Measurements from ENCODE around the gene SH3BGRL2. TPM values are rescaled to one million over a fixed set of nuclear protein-coding genes. Genes with fewer than 3 reads are reported as not detected.

SH3BGRL2 gene
- 1 to 10 TPM in 1 of 3 donors, under 1 TPM in 1, not detected in 1; 0.22 to 3.4 TPM for polyA plus RNA-seq

DNA sequence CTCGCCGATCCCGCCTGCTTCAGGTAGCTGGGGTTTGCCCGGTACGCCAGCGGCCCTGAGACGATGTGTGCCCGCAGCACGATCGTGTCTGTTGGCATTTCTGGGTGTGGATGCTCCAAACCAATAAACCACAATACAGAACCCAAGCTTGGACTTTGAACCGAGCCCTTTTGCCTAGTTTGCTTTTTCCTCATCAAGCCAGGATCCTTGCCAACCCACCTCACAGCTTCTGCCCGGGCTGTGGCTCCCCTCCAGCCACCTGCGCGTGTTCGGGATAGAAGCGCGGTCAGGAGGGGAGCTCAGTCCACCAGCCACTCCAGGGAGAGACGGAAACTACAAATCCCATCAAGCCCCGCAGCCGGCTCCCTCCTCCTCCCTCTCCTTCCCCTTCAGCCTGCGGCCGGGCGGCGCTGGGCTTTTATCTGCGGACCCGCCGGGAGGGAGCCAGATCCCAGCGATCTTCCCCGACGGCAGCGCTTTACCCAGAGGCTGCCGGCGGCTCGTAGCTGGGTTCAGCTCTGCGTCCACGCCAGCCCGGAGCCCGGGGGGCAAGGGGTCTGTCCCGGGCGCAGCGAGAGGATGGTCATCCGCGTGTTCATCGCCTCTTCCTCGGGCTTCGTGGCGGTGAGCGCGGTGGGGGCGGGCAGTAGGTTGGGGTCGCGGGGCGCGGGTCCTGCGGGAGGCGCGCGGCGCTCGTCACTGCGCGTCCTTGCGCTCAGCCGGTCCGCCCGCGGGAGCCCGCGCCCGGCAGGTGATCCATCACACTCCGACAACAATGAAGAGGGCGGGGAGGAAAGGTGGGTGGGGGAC lies at the start of gene SH3BGRL2:
Gene SH3BGRL2 (plus strand): TSS at position 447 of the 810 bp plus-strand sequence. CDS start 133 bp downstream, at position 580.
- no peak for DNase-seq
- peaks cover 0 to 6% (median 1%) of the 10 kb centered on the region in 6 donors for H3K9me3 Mint-ChIP-seq
- peaks cover 2 to 10% of the 10 kb centered on the region in 2 donors for H3K4me1 Mint-ChIP-seq
- H3K4me3 Mint-ChIP-seq, result peak within 1 kb of the TSS; percentile 27 to 73 (median 50)
- no peak within 1 kb of the TSS for H3K27ac Mint-ChIP-seq
- peaks cover 0 to 4% (median 0%) of the 10 kb centered on the region in 3 donors for H3K36me3 Mint-ChIP-seq
- peaks cover 4 to 24% (median 9%) of the 10 kb centered on the region in 3 donors for H3K27me3 Mint-ChIP-seq (ENCODE audit: low read depth in 3 of 3)

DNA sequence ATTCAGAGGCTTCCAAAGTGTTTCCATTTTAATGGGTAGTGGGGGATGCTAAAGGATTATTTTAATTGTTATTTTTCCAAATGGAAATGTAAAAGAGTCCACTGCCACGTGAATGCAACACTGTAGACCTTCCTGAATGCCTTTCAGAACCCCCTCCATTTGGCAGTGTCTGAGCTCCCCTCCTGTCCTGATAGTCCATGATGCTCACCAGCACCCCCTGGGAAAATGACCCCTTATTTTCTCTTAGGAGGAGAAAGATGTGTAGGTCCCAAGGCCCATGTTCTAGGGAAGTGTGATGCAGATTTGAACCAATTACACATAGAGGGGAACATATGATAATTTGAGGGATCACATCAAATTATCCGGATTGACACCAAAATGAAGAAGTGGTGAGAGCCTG lies 46.8 kb upstream of the SH3BGRL2 start:
- peaks cover 0 to 2% (median 2%) of the 10 kb centered on the region in 3 donors for H3K27me3 Mint-ChIP-seq (ENCODE audit: low read depth in 3 of 3)
- H3K36me3 Mint-ChIP-seq, result no peaks in the 10 kb centered on the region
- no peaks in the 10 kb centered on the region for H3K4me1 Mint-ChIP-seq
- H3K9me3 Mint-ChIP-seq, result peaks cover 0 to 15% (median 9%) of the 10 kb centered on the region in 6 donors
- no peak for DNase-seq
- H3K4me3 Mint-ChIP-seq, result no peak overlapping the region
- H3K27ac Mint-ChIP-seq, result no peak overlapping the region

DNA sequence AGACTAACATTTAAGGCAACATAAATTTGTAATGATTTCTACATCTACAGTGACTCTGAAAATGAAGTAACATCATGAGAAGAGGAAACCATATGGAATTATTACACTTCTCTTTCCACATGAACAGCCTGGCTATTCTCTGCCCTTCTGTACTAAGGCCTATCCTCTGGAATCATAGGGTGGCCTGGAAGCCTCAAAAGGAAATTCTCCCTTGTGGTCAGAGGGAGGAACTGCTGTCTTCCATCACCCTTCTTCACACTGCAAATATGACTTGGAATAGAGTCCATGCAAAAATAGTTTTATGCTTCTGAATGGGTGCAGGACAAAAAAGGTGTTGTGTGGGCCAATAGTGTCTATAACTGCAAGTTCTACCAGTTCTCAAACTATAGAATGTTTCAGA lies 44.6 kb upstream of the SH3BGRL2 start:
- H3K36me3 Mint-ChIP-seq, result no peaks in the 10 kb centered on the region
- no peak for DNase-seq

DNA sequence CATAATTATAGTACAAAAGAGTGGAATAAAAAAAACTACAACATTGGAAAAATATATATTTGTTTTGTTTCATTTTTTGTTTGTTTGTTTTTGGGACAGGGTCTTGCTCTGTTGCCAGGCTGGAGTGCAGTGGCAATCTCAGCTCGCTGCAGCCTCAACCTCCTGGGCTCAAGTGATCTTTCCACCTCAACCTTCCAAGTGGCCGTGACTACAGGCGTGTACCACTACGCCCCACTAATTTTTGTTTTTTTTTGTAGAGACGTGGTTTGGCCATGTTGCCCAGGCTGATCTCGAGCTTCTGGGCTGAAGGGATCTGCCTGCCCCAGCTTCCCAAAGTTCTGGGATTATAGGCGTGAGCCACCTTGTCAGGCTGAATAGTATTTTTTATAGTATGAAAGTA lies 41.4 kb upstream of the SH3BGRL2 start:
- Mint-ChIP-seq H3K4me1 (no peaks in the 10 kb centered on the region), H3K27me3 (ENCODE audit: low read depth in 3 of 3) (peaks cover 0 to 2% (median 2%) of the 10 kb centered on the region in 3 donors), H3K27ac (no peak overlapping the region), H3K9me3 (peaks cover 0 to 7% (median 0%) of the 10 kb centered on the region in 6 donors), H3K4me3 (no peak overlapping the region), H3K36me3 (peaks cover 0 to 4% (median 0%) of the 10 kb centered on the region in 3 donors)
- no peak for DNase-seq

More for the DNA sequence above, 44.6 kb upstream of the SH3BGRL2 start:
- Mint-ChIP-seq H3K27ac (no peak overlapping the region), H3K4me3 (no peak overlapping the region), H3K9me3 (peaks cover 0 to 7% (median 2%) of the 10 kb centered on the region in 6 donors), H3K27me3 (ENCODE audit: low read depth in 3 of 3) (peaks cover 0 to 2% (median 2%) of the 10 kb centered on the region in 3 donors), H3K4me1 (no peaks in the 10 kb centered on the region)

DNA sequence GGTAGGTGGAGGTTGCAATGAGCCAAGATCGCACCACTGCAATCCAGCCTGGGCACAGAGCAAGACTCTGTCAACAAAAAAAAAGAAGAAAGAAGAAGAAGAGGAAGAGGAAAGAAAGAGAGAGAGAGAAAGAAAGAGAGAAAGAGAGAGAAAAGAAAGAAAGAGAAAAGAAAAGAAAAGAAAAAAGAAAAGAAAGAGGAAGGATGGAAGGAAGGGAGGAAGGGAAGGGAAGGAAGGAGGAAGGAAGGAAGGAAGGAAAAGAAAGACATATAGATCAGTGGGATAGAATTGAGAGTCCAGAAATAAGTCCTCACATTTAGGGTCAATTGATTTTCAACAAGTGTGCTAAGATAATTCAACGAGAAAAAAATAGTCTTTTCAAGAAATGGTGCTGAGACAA lies 34.0 kb upstream of the SH3BGRL2 start:
- no peak overlapping the region for H3K27ac Mint-ChIP-seq
- H3K27me3 Mint-ChIP-seq (ENCODE audit: low read depth in 3 of 3), result no peaks in the 10 kb centered on the region
- H3K9me3 Mint-ChIP-seq, result peaks cover 0 to 5% (median 4%) of the 10 kb centered on the region in 6 donors
- peaks cover 0 to 3% (median 0%) of the 10 kb centered on the region in 3 donors for H3K36me3 Mint-ChIP-seq
- no peak for DNase-seq
- no peak overlapping the region for H3K4me3 Mint-ChIP-seq
- H3K4me1 Mint-ChIP-seq, result no peaks in the 10 kb centered on the region

DNA sequence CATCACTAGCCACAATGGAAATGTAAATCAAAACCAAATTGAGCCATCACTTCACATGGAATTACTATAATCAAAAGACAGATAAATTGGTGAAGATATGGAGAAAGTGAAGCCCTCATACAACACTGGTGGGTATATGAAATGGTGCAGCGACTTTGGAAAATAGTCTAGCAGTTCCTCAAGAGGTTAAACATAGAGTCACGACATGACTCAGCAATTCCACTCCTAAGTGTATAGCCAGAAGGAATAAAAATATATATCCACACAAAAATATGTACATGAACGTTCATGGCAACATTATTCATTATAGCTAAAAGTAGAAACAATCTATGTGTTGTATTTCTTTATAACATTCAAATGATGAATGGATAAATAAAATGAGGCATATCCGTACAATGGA lies 33.1 kb upstream of the SH3BGRL2 start:
- Mint-ChIP-seq H3K4me1 (no peaks in the 10 kb centered on the region), H3K9me3 (peaks cover 0 to 5% (median 4%) of the 10 kb centered on the region in 6 donors), H3K27me3 (ENCODE audit: low read depth in 3 of 3) (no peaks in the 10 kb centered on the region), H3K27ac (no peak overlapping the region), H3K36me3 (no peaks in the 10 kb centered on the region), H3K4me3 (no peak overlapping the region)
- no peak for DNase-seq

DNA sequence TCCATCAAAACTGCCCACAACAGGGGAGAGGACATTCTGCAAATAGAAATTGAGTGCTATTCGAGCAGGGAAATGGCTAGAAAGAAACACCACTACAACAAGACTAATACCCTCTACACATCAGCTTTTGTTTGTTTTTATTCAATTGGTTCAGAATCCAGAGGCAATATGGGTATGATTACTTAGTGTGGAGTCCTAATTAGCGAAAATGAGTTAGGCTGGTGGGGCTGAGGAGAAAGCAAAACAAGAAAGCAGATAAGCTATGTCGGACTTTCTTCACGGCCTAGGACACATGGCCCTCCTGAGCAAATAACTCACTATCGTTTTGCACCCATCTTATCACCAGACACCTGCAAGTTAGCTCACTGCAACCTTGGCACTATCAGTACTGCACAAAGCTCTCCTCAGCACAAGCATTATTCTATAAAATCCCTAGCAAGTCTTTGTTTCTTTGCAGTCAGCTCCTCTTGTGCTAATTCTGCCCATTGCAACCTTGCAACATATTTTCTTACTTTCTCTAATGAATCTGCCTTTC lies 31.3 kb upstream of the SH3BGRL2 start:
- peaks cover 0 to 7% of the 10 kb centered on the region in 2 donors for H3K4me1 Mint-ChIP-seq
- peaks cover 0 to 5% (median 4%) of the 10 kb centered on the region in 6 donors for H3K9me3 Mint-ChIP-seq
- DNase-seq, result no peak
- H3K4me3 Mint-ChIP-seq, result no peak overlapping the region
- H3K27me3 Mint-ChIP-seq (ENCODE audit: low read depth in 3 of 3), result peaks cover 0 to 1% (median 0%) of the 10 kb centered on the region in 3 donors
- no peak overlapping the region for H3K27ac Mint-ChIP-seq
- H3K36me3 Mint-ChIP-seq, result no peaks in the 10 kb centered on the region

DNA sequence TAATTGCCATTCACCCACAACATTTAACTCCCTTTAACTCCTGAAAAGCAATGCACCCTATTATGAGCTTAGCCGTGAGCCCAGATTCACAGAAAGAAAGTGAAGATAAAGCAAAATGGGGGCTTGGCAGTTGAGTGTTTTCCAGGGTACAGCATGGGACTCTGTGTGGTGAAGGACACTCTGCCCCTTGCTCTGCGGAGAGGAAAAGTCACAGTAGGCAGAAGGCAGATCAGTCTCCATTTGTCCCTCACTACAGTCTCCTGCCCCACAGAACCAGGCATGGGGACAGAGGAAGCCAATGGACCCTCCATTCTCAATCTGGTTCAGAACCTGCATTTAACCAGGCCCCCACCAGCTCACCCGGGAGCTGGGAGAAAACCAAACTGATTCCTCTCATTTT lies 30.8 kb upstream of the SH3BGRL2 start:
- H3K36me3 Mint-ChIP-seq, result no peaks in the 10 kb centered on the region
- peaks cover 3 to 12% of the 10 kb centered on the region in 2 donors for H3K4me1 Mint-ChIP-seq
- peaks cover 0 to 1% (median 0%) of the 10 kb centered on the region in 3 donors for H3K27me3 Mint-ChIP-seq (ENCODE audit: low read depth in 3 of 3)
- no peak overlapping the region for H3K4me3 Mint-ChIP-seq
- no peak overlapping the region for H3K27ac Mint-ChIP-seq
- peaks cover 0 to 8% (median 4%) of the 10 kb centered on the region in 6 donors for H3K9me3 Mint-ChIP-seq
- DNase-seq, result no peak

DNA sequence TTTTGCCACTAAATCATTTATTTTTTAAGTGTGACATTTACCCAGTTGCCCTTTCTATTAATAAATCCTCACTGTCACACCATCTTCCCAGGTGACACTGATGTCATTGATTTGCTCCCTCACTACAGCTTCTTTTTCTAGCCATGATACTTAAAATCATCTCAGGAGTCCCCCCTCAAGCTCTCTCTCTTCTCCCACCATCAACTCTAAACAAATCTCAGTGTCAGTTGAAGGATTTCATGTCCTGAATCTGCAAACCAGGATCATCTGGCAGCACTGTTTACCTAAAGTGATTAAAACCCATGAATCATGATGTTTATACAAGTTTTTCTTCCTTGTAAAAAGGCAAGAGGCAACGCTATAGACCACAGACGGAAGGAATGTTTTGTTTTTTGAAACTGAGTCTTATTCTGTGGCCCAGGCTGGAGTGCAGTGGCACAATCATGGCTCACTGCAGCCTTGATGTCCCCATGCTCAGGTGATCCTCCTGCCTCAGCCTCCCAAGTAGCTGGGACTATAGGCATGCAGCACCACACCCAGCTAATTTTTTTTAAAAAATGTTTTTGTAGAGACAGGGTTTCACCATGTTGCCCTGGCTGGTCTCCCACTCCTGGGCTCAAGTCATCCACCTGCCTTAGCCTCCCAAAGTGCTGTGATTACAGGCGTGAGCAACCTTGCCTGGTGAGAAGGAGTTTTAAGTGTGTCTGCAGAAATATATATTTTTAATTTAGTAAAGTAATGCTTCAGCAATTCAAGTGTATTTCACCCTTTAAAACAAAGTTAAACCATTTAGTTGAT lies 30.1 kb upstream of the SH3BGRL2 start:
- DNase-seq, result no peak
- peaks cover 0 to 8% (median 2%) of the 10 kb centered on the region in 6 donors for H3K9me3 Mint-ChIP-seq
- H3K4me3 Mint-ChIP-seq, result no peak overlapping the region
- H3K4me1 Mint-ChIP-seq, result peaks cover 4 to 14% of the 10 kb centered on the region in 2 donors
- no peaks in the 10 kb centered on the region for H3K36me3 Mint-ChIP-seq
- H3K27ac Mint-ChIP-seq, result no peak overlapping the region
- peaks cover 0 to 1% (median 0%) of the 10 kb centered on the region in 3 donors for H3K27me3 Mint-ChIP-seq (ENCODE audit: low read depth in 3 of 3)

DNA sequence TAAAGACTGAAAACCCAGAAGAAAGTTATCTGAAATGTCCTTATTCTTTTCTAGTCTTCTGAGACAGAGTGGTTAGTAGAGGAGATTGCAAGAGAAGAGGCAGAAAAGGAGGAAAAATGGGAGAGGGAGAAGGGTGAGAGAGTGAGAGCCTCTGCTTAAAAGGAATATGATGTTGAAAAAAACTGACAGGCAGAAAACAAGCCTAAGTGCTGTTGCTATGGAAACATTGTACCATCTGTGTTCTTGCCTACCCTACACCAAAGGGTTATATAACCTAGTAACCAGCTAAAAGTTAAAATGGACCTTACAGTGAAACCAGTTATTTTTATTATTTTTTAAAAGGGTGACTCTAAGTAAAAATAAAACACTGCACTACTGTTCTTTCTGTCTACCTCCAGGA lies 28.3 kb upstream of the SH3BGRL2 start:
- no peak for DNase-seq
- H3K9me3 Mint-ChIP-seq, result peaks cover 0 to 8% (median 2%) of the 10 kb centered on the region in 6 donors
- no peaks in the 10 kb centered on the region for H3K36me3 Mint-ChIP-seq
- H3K27me3 Mint-ChIP-seq (ENCODE audit: low read depth in 3 of 3), result peaks cover 0 to 1% (median 1%) of the 10 kb centered on the region in 3 donors
- no peak overlapping the region for H3K27ac Mint-ChIP-seq
- peaks cover 4 to 14% of the 10 kb centered on the region in 2 donors for H3K4me1 Mint-ChIP-seq
- H3K4me3 Mint-ChIP-seq, result no peak overlapping the region

DNA sequence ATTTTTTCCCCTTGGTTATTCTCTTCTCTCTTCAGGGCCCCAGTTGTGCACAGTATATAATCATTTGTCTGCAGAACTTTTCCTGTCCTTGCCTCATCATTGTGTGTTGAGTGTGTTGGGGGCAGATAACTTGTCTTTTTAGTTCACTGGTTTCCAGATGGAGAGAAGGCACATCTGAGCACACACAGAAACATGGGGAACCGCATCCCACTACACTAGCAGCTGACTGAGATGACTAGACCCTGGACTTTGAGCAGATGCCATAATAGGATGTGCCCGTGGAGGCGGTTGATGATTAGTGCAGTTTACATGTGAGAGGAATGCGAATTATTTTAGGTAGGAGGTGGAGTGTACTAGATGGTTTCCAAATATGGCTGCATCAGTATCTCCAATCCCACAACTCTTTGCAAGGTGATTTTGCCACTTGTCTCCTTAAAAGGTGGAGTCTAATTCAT lies 26.5 kb upstream of the SH3BGRL2 start:
- H3K9me3 Mint-ChIP-seq, result peaks cover 0 to 8% (median 0%) of the 10 kb centered on the region in 6 donors
- H3K4me1 Mint-ChIP-seq, result peaks cover 4 to 14% of the 10 kb centered on the region in 2 donors
- peaks cover 0 to 2% (median 1%) of the 10 kb centered on the region in 3 donors for H3K27me3 Mint-ChIP-seq (ENCODE audit: low read depth in 3 of 3)
- peak overlapping the region in 2 of 5 donors; percentile 32 to 33 for H3K4me3 Mint-ChIP-seq
- H3K27ac Mint-ChIP-seq, result peak overlapping the region in 1 of 6 donors; percentile 28
- no peaks in the 10 kb centered on the region for H3K36me3 Mint-ChIP-seq
- DNase-seq, result no peak

DNA sequence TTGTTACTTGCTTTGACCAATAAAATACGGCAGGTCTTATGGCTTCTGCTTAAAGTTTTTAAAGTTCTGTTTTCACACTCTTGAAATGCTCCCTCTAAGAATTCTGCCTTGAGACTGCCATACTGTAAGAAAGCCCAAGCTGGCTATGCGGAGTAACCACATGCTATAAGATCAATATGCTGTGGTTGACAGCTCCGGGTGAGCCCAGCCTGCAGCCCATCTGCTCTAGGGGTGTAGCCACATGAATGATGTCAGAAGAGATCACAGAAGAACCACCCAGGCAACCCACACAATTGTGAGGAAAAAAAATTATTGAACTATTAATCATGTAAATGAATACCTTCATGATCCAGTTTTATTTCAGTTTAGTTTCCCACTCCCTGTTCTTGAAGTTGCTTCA lies 26.1 kb upstream of the SH3BGRL2 start:
- Mint-ChIP-seq H3K27me3 (ENCODE audit: low read depth in 3 of 3) (peaks cover 0 to 2% (median 1%) of the 10 kb centered on the region in 3 donors), H3K9me3 (peaks cover 0 to 8% (median 0%) of the 10 kb centered on the region in 6 donors), H3K4me3 (peak overlapping the region in 1 of 5 donors; percentile 33), H3K27ac (peak overlapping the region in 1 of 6 donors; percentile 26), H3K4me1 (peaks cover 4 to 14% of the 10 kb centered on the region in 2 donors), H3K36me3 (no peaks in the 10 kb centered on the region)
- peak; percentile 18 to 41 (median 32) for DNase-seq

DNA sequence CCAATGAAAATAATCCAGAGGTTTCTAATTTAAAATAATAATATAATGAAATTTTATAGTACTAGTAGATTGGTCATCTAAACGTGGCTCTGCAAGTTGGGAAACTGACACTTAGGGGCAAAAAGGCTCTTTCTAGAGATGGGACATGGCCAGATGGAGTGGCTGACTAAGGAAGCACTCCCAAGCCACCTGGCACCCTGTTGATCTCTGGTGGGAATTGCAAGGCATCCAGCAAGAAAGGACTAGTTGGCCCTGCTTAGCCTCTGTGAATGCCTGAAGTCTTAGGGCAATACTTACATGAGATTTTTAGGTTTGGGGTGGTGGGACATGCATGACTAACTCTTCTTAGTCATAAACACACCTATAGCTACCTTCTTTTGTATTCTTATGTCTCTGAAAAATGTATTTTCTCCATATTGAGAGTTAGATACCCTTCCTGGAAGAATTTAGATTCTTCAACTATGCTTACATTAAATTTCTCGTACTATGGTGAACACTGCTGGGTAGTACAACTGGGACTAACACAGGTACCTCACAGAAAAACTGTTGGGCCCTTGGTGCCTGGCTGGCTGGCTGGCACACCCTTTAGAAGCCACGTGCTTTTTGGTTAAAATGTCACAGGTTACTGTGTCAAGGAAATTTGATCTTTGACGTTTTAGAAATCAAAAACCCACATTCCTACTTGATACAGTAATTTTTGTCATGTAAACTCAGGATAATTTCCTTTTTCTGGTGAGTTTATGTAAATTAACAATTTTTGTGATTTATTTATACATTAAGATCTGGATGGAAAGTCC lies 25.0 kb upstream of the SH3BGRL2 start:
- Mint-ChIP-seq H3K27ac (no peak overlapping the region), H3K9me3 (peaks cover 0 to 4% (median 0%) of the 10 kb centered on the region in 6 donors), H3K4me1 (peaks cover 4 to 14% of the 10 kb centered on the region in 2 donors), H3K27me3 (ENCODE audit: low read depth in 3 of 3) (peaks cover 0 to 2% (median 1%) of the 10 kb centered on the region in 3 donors), H3K36me3 (no peaks in the 10 kb centered on the region), H3K4me3 (no peak overlapping the region)
- no peak for DNase-seq
